ENCODE results near the gene MYO18B. TPM values are rescaled to one million over a fixed set of nuclear protein-coding genes. Genes with fewer than 3 reads are reported as not detected.

Gene MYO18B
- total and polyA plus RNA-seq, 2 of the 8 experiments (the other 6 are each of a cell fraction or from before 2014, with no cell fraction given): 0.62 to 0.78 TPM

DNA sequence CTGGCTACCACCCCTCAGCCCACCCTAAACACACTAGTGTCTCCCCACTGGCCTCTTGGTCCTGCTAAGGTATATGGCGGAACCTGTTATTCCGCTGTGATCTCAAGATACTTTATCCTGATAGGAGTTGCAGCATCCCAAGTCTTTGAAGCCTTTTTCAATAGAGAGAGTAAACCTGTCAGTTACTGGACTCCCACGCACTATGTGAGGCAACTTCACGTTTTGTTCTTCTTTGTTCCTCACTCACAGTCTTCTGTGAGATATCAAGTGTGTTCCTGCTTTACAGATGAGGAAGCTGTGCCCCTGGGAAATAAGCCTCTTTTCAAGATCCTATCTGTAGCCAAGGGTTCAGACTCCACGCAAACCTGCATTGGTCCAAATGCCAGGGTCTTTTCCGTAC is 127.8 kb downstream of the MYO18B start:
- no peak overlapping the region for H2BK20ac ChIP-seq (ENCODE audit: low read length)
- no peak overlapping the region for H3K9ac ChIP-seq (replicated peaks in 1 of 4; ENCODE audit: extremely low read depth in 1 of 4, low read depth in 3 of 4, low read length in 3 of 4)
- no peaks in the 10 kb centered on the region for H3K27me3 ChIP-seq (replicated peaks in 1 of 4; ENCODE audit: control insufficient read depth in 3 of 4, extremely low read depth in 1 of 4, insufficient read depth in 3 of 4, low read length in 3 of 4)
- no peak overlapping the region for H2AFZ ChIP-seq (ENCODE audit: low read length)
- DNase-seq (ENCODE audit: low read depth in 1 of 2, low spot score in 2 of 2) (no peak), FAIRE-seq (no peak)
- no peak overlapping the region for H2BK15ac ChIP-seq (ENCODE audit: low read length)
- 94% methylated on average over 6 of the region's 6 CpGs; no CpG with 5 or more reads in 1 of the 2 experiments for WGBS, 2 experiments (ENCODE audit: extremely low coverage in 1 of 2, insufficient coverage in 1 of 2, insufficient read length in 1 of 2, insufficient replicate concordance in 2 of 2, low coverage in 1 of 2, low lambda C conversion rate in 2 of 2, missing lambda C conversion rate in 1 of 2)
- no peak overlapping the region for H3K56ac ChIP-seq (replicated peaks; ENCODE audit: insufficient read length, low read depth, low read length)
- H3K36me3 ChIP-seq (ENCODE audit: control insufficient read depth in 2 of 4, insufficient read depth in 4 of 4, low read length in 3 of 4): no peaks in the 10 kb centered on the region
- TF ChIP-seq CEBPB (IDR thresholded peaks at IDR 0.05; ENCODE audit: low read depth, low read length) (no peak), CBX8 (IDR thresholded peaks at IDR 0.05; ENCODE audit: borderline replicate concordance, low read depth, low read length) (no peak), BACH1 (IDR thresholded peaks at IDR 0.05; ENCODE audit: low read length) (no peak), TCF12 (IDR thresholded peaks at IDR 0.05; ENCODE audit: low read depth, low read length) (no peak), RXRA (IDR thresholded peaks at IDR 0.05; ENCODE audit: insufficient read depth, low read depth, low read length) (no peak), TAF7 (optimal IDR thresholded peaks at IDR 0.05; ENCODE audit: borderline replicate concordance, low read depth, low read length) (no peak), SUZ12 (IDR thresholded peaks at IDR 0.05; ENCODE audit: low read length) (no peak), POLR2AphosphoS5 (IDR thresholded peaks at IDR 0.05; ENCODE audit: low read depth, low read length) (no peak)
- TF ChIP-seq, protein P1, sequence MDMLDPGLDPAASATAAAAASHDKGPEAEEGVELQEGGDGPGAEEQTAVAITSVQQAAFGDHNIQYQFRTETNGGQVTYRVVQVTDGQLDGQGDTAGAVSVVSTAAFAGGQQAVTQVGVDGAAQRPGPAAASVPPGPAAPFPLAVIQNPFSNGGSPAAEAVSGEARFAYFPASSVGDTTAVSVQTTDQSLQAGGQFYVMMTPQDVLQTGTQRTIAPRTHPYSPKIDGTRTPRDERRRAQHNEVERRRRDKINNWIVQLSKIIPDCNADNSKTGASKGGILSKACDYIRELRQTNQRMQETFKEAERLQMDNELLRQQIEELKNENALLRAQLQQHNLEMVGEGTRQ (IDR thresholded peaks at IDR 0.05; ENCODE audit: low read length): no peak
- no peak overlapping the region for H4K5ac ChIP-seq (ENCODE audit: insufficient read length, low read depth, low read length)
- H3K4me3 ChIP-seq (ENCODE audit: extremely low read depth in 1 of 4, insufficient read depth in 2 of 4, low read depth in 3 of 4, low read length in 4 of 4): no peak overlapping the region
- no peak overlapping the region for H3K23ac ChIP-seq (ENCODE audit: insufficient read length)
- H3K79me1 ChIP-seq (ENCODE audit: low read depth, low read length): no peaks in the 10 kb centered on the region
- H4K8ac ChIP-seq (ENCODE audit: extremely low read depth, insufficient read depth, low read length): no peak overlapping the region
- H3K4ac ChIP-seq (replicated peaks; ENCODE audit: insufficient read length, low read depth, low read length): no peak overlapping the region
- POLR2A ChIA-PET (ENCODE audit: partially characterized antibody): no interaction called here
- no peak overlapping the region for H3K4me2 ChIP-seq (ENCODE audit: insufficient read depth in 1 of 2, low read depth in 2 of 2, low read length in 2 of 2)
- H2AK5ac ChIP-seq (ENCODE audit: low read depth, low read length): no peak overlapping the region
- H3K79me2 ChIP-seq (ENCODE audit: control insufficient read depth in 1 of 2, insufficient read depth in 2 of 2, low read length in 2 of 2): no peaks in the 10 kb centered on the region
- H3K14ac ChIP-seq (ENCODE audit: insufficient read length): no peak overlapping the region
- H4K91ac ChIP-seq (replicated peaks; ENCODE audit: insufficient read length, low read length): no peak overlapping the region
- H4K20me1 ChIP-seq (replicated peaks in 1 of 2; ENCODE audit: control insufficient read depth in 1 of 2, insufficient read depth in 2 of 2, low read length in 2 of 2): no peaks in the 10 kb centered on the region
- no peaks in the 10 kb centered on the region for H3K23me2 ChIP-seq (ENCODE audit: low read depth, low read length)
- H3K27ac ChIP-seq (ENCODE audit: low read depth, low read length): no peak overlapping the region
- no peak overlapping the region for H2BK12ac ChIP-seq (ENCODE audit: low read depth, low read length)
- CTCF ChIA-PET (ENCODE audit: partially characterized antibody): interaction anchor here (0.7 to 1.7 kb wide), 5 partner anchors 12 to 31 kb away, joined by 3 to 5 read pairs (median 3); no protein-coding TSS in a partner anchor
- H3K4me1 ChIP-seq (replicated peaks in 1 of 4; ENCODE audit: control insufficient read depth in 3 of 4, insufficient read depth in 4 of 4, low read length in 3 of 4): no peaks in the 10 kb centered on the region
- no peak overlapping the region for H2BK5ac ChIP-seq (ENCODE audit: low read depth, low read length)
- no peak overlapping the region for H2BK120ac ChIP-seq (replicated peaks; ENCODE audit: low read depth, low read length)
- no peak overlapping the region for H3K18ac ChIP-seq (ENCODE audit: extremely low read depth, low read length)
- no peaks in the 10 kb centered on the region for H3K9me3 ChIP-seq (ENCODE audit: insufficient read depth in 2 of 2, low read depth in 1 of 2, low read length in 1 of 2)
